A549 (cell line): Measurements from ENCODE around the gene TTL. TPM values are rescaled to one million over a fixed set of nuclear protein-coding genes. Genes with fewer than 3 reads are reported as not detected.
A peak's percentile ranks its signal among the peaks of the same experiment; 100 is the strongest.

ENCODE experiments used
- ATAC-seq, 2 experiments: fragments of 200-7000 bp in 1 of 2; fragments of >200 bp in 1 of 2; cut with Nextera tagmentation in 1 of 2; cut with Tn5 transposase in 1 of 2; 3 replicates each; pipeline versions ENCODE4 v1.8.0 to v1.9.1; 2018 to 2020; ENCODE audit warnings: mild to moderate bottlenecking in 1 of 2, moderate library complexity in 1 of 2
- CTCF ChIA-PET: fragments of 300-600 bp; sonication (Branson Sonifier 250); formaldehyde crosslinking; extraction: SDS; loops from one replicate; lab custom pipeline; 2021; ENCODE audit warnings: antibody characterized with exemption, inconsistent platforms; lab: Yijun Ruan, JAX
- POLR2A ChIA-PET: fragments of 350-600 bp; formaldehyde crosslinking; extraction: SDS; loops from one replicate; lab custom pipeline; 2021; ENCODE audit warnings: antibody characterized with exemption, inconsistent platforms; lab: Yijun Ruan, JAX
- DNase-seq, 2 experiments: peaks; one replicate each; pipeline versions ENCODE4 v3.0.0 to v3.0.0-alpha.2; 2011 to 2016; ENCODE audit warnings: low read depth in 1 of 2, low spot score in 1 of 2
- FAIRE-seq: peaks from 2 replicates; lab custom pipeline; 2011; peaks lifted over from hg19 to GRCh38; lab: Jason Lieb, UNC
- H3K27ac ChIP-seq, 2 experiments: fragments of >200 bp; sonication (Bioruptor Twin); formaldehyde crosslinking; 3 replicates each; pipeline ENCODE4 v1.5.1; 2016 to 2017
- H3K4me1 ChIP-seq: fragments of >200 bp; sonication (Bioruptor Twin); formaldehyde crosslinking; 3 replicates; pipeline ENCODE4 v1.6.1; 2016
- H3K4me2 ChIP-seq: fragments of >200 bp; sonication (Bioruptor Twin); formaldehyde crosslinking; 3 replicates; pipeline ENCODE4 v1.6.1; 2016
- H3K4me3 ChIP-seq: fragments of >200 bp; sonication (Bioruptor Twin); formaldehyde crosslinking; 3 replicates; pipeline ENCODE4 v1.5.1; 2016
- H3K9me3 ChIP-seq: fragments of >200 bp; sonication (Bioruptor Twin); formaldehyde crosslinking; 3 replicates; pipeline ENCODE4 v1.6.1; 2016
- ATOH8 ChIP-seq: fragments of 250-450 bp; sonication (Bioruptor Pico); IDR thresholded peaks from 2 replicates; pipeline ENCODE4 v1.5.0; 2020; ENCODE audit warnings: low read depth, mild to moderate bottlenecking, moderate library complexity
- BCL3 ChIP-seq: fragments of >200 bp; sonication (Bioruptor Twin); formaldehyde crosslinking; IDR thresholded peaks from 3 replicates; pipeline ENCODE4 v1.6.1; 2016
- BHLHE40 ChIP-seq: IDR thresholded peaks from 2 replicates; pipeline ENCODE4 v1.6.1; 2012; ENCODE audit warnings: low read depth, low read length, inconsistent platforms
- CBX8 ChIP-seq: fragments of 200-600 bp; sonication (generic); IDR thresholded peaks from 2 replicates; pipeline ENCODE4 v1.6.1; 2016
- CHD2 ChIP-seq: fragments of 150-350 bp; IDR thresholded peaks from 2 replicates; pipeline ENCODE4 v1.6.1; 2014; ENCODE audit warnings: low read length; ENCODE audit not compliant: partially characterized antibody
- CTCF ChIP-seq: fragments of >200 bp; sonication (Bioruptor Twin); formaldehyde crosslinking; IDR thresholded peaks from 3 replicates; pipeline ENCODE4 v1.5.1; 2016
- E2F6 ChIP-seq: IDR thresholded peaks from 2 replicates; pipeline ENCODE4 v1.6.1; 2012; ENCODE audit warnings: low read depth, borderline replicate concordance
- EHF ChIP-seq: fragments of 250-450 bp; sonication (Bioruptor Pico); IDR thresholded peaks from 2 replicates; pipeline ENCODE4 v1.5.0; 2020; ENCODE audit warnings: mild to moderate bottlenecking
- EHMT2 ChIP-seq: fragments of 200-600 bp; sonication (generic); IDR thresholded peaks from 2 replicates; pipeline ENCODE4 v1.6.1; 2016; ENCODE audit warnings: antibody characterized with exemption, low read depth, mild to moderate bottlenecking, moderate library complexity
- ELK1 ChIP-seq: fragments of 150-350 bp; IDR thresholded peaks from 2 replicates; pipeline ENCODE4 v1.6.1; 2014; ENCODE audit warnings: low read depth, mild to moderate bottlenecking, low read length
- FOSB ChIP-seq: fragments of 250-450 bp; sonication (Bioruptor Pico); IDR thresholded peaks from 2 replicates; pipeline ENCODE4 v1.5.0; 2020; ENCODE audit warnings: mild to moderate bottlenecking, moderate library complexity
- FOXS1 ChIP-seq: fragments of 250-450 bp; sonication (Bioruptor Pico); IDR thresholded peaks from 2 replicates; pipeline ENCODE4 v1.5.0; 2020; ENCODE audit warnings: mild to moderate bottlenecking, moderate library complexity
- GATA3 ChIP-seq: IDR thresholded peaks from 2 replicates; pipeline ENCODE4 v1.6.1; 2012; ENCODE audit warnings: borderline replicate concordance
- HMGXB4 ChIP-seq: fragments of 250-450 bp; sonication (Bioruptor Pico); IDR thresholded peaks from 2 replicates; pipeline ENCODE4 v1.5.0; 2021; ENCODE audit warnings: mild to moderate bottlenecking, moderate library complexity, borderline replicate concordance
- HOXB13 ChIP-seq: fragments of 250-450 bp; sonication (Bioruptor Pico); IDR thresholded peaks from 2 replicates; pipeline ENCODE4 v1.5.0; 2020; ENCODE audit warnings: low read depth, mild to moderate bottlenecking, moderate library complexity
- HOXB5 ChIP-seq: fragments of 250-450 bp; sonication (Bioruptor Pico); IDR thresholded peaks from 2 replicates; pipeline ENCODE4 v1.5.0; 2020; ENCODE audit warnings: mild to moderate bottlenecking, moderate library complexity
- JUNB ChIP-seq: fragments of >200 bp; sonication (Bioruptor Twin); formaldehyde crosslinking; IDR thresholded peaks from 2 replicates; pipeline ENCODE4 v1.6.1; 2016
- KDM1A ChIP-seq: fragments of 200-600 bp; sonication (generic); IDR thresholded peaks from 2 replicates; pipeline ENCODE4 v1.6.1; 2016; ENCODE audit warnings: low read depth, mild to moderate bottlenecking
- KDM5A ChIP-seq: fragments of 200-600 bp; sonication (generic); IDR thresholded peaks from 2 replicates; pipeline ENCODE4 v1.6.1; 2016; ENCODE audit warnings: antibody characterized with exemption, mild to moderate bottlenecking
- PBX3 ChIP-seq: IDR thresholded peaks from 2 replicates; pipeline ENCODE4 v1.6.1; 2012
- PHF8 ChIP-seq: fragments of 200-600 bp; sonication (generic); IDR thresholded peaks from 2 replicates; pipeline ENCODE4 v1.6.1; 2016; ENCODE audit warnings: low read depth, mild to moderate bottlenecking, antibody characterized with exemption, moderate library complexity, borderline replicate concordance
- POLR2A ChIP-seq: IDR thresholded peaks from 2 replicates; pipeline ENCODE4 v1.6.1; 2012; ENCODE audit warnings: mild to moderate bottlenecking, low read length
- RAD21 ChIP-seq, 2 experiments: fragments of >200 bp in 1 of 2; sonication (Bioruptor Twin) in 1 of 2; formaldehyde crosslinking in 1 of 2; IDR thresholded peaks in 1 of 2; conservative IDR thresholded peaks in 1 of 2; 2 replicates in 1 of 2; 3 replicates in 1 of 2; pipeline ENCODE4 v1.6.1; 2012 to 2018; ENCODE audit warnings: inconsistent platforms in 1 of 2
- RCOR1 ChIP-seq: fragments of 150-350 bp; IDR thresholded peaks from 2 replicates; pipeline ENCODE4 v1.6.1; 2014; ENCODE audit warnings: antibody characterized with exemption, low read length, low read depth
- RFX5 ChIP-seq: fragments of 450-650 bp; IDR thresholded peaks from 2 replicates; pipeline ENCODE4 v1.7.1; 2014; ENCODE audit warnings: antibody characterized with exemption, mild to moderate bottlenecking, moderate library complexity
- RNF2 ChIP-seq: fragments of 200-600 bp; sonication (generic); IDR thresholded peaks from 2 replicates; pipeline ENCODE4 v1.6.1; 2016; ENCODE audit warnings: low read depth, mild to moderate bottlenecking, antibody characterized with exemption, moderate library complexity, borderline replicate concordance
- SMC3 ChIP-seq: fragments of >200 bp; sonication (Bioruptor Twin); formaldehyde crosslinking; IDR thresholded peaks from 3 replicates; pipeline ENCODE4 v1.6.1; 2018; ENCODE audit warnings: inconsistent platforms
- TP53 ChIP-seq: fragments of 250-450 bp; sonication (Bioruptor Pico); IDR thresholded peaks from 2 replicates; pipeline ENCODE4 v1.5.0; 2021; ENCODE audit warnings: mild to moderate bottlenecking, moderate library complexity
- USF2 ChIP-seq: fragments of 450-650 bp; IDR thresholded peaks from 2 replicates; pipeline ENCODE4 v1.6.1; 2014; ENCODE audit warnings: antibody characterized with exemption
- ZFP36 ChIP-seq: fragments of 450-650 bp; IDR thresholded peaks from 2 replicates; pipeline ENCODE4 v1.6.1; 2014; ENCODE audit warnings: borderline replicate concordance; ENCODE audit not compliant: partially characterized antibody
- ZNF302 ChIP-seq: fragments of 250-450 bp; sonication (Bioruptor Pico); IDR thresholded peaks from 2 replicates; pipeline ENCODE4 v1.9.0; 2021; ENCODE audit warnings: inconsistent platforms, mild to moderate bottlenecking, moderate library complexity
- ZSCAN20 ChIP-seq: fragments of 250-450 bp; sonication (Bioruptor Pico); IDR thresholded peaks from 2 replicates; pipeline ENCODE4 v1.8.0; 2022; ENCODE audit warnings: mild to moderate bottlenecking, moderate library complexity
- WGBS: methylation state at CpG from one replicate; pipeline ENCODE4 v1.1.6; 2017; ENCODE audit errors: missing lambda C conversion rate; 5-methylcytosine and 5-hydroxymethylcytosine counted together
- polyA plus RNA-seq, 4 experiments: library from polyadenylated mRNA; depleted of rRNA in 3 of 4; stranded (reverse); fragments of >200 nt; fragmentation: RNase III in 1 of 4; extraction: RNeasy Plus Mini Kit Qiagen cat#74134 plus additional on column Dnase treatment in 1 of 4; gene quantifications; 2 replicates in 3 of 4; 3 replicates in 1 of 4; pipeline ENCODE4 v1.2.3, GENCODE V29; 2011 to 2017

TTL gene
- polyA plus RNA-seq, 2 of the 4 experiments (the other 2 are of a cell fraction): 29.7 to 33.1 TPM

GRCh38 chr2:112481050-112481527 is 867 bp upstream of the TTL start:
- peaks cover 13% of the 10 kb centered on the region for H3K4me1 ChIP-seq
- WGBS: 0% methylated on average over 19 of the region's 19 CpGs
- TF ChIP-seq PHF8 (no peak), CBX8 (no peak), EHF (CRISPR knock-in tag) (no peak), KDM5A (no peak), KDM1A (no peak), RCOR1 (no peak), JUNB (no peak), CTCF (peak; percentile 70), TP53 (CRISPR knock-in tag) (no peak), CHD2 (no peak), BCL3 (no peak), ZFP36 (no peak), BHLHE40 (no peak), PBX3 (no peak), RNF2 (no peak), ELK1 (no peak), GATA3 (no peak), HMGXB4 (CRISPR knock-in tag) (no peak), FOXS1 (CRISPR knock-in tag) (no peak), ZNF302 (CRISPR knock-in tag) (no peak), E2F6 (no peak; the same call in 1 of the 2 replicates), SMC3 (peak; percentile 80), HOXB5 (CRISPR knock-in tag) (no peak), FOSB (CRISPR knock-in tag) (no peak), POLR2A (peak; percentile 21; the same call in 1 of the 2 replicates), USF2 (no peak), RFX5 (no peak), RAD21 (conservative IDR thresholded peaks at IDR 0.05 in 1 of 2, IDR thresholded peaks at IDR 0.05 in 1 of 2) (peak; percentile 81 to 82), ZSCAN20 (CRISPR knock-in tag) (no peak), HOXB13 (CRISPR knock-in tag) (no peak), EHMT2 (no peak), ATOH8 (no peak)

More at GRCh38 chr2:112481050-112481527, 867 bp upstream of the TTL start:
- peak overlapping the region; percentile 59 for H3K4me3 ChIP-seq
- DNase-seq (peak; percentile 87 to 89), ATAC-seq (peak; percentile 86 to 94), FAIRE-seq (no peak)
- peak overlapping the region; percentile 84 to 93 for H3K27ac ChIP-seq
- H3K4me2 ChIP-seq: peak overlapping the region; percentile 92
- CTCF ChIA-PET: interaction anchor here (0.6 to 3.4 kb wide), 29 partner anchors 7 to 593 kb away, joined by 3 to 24 read pairs (median 5); partner anchors contain the start of gene CHCHD5
- POLR2A ChIA-PET: interaction anchor here (1.0 kb wide), 2 partner anchors 13 to 102 kb away, joined by 3 to 4 read pairs; no protein-coding TSS in a partner anchor
- H3K9me3 ChIP-seq: no peaks in the 10 kb centered on the region
